Measurements from ENCODE around the gene ARPIN.

GRCh38 chr15:89908226-89908625, 4.5 kb downstream of the ARPIN start:
- TF ChIP-seq, protein P1, sequence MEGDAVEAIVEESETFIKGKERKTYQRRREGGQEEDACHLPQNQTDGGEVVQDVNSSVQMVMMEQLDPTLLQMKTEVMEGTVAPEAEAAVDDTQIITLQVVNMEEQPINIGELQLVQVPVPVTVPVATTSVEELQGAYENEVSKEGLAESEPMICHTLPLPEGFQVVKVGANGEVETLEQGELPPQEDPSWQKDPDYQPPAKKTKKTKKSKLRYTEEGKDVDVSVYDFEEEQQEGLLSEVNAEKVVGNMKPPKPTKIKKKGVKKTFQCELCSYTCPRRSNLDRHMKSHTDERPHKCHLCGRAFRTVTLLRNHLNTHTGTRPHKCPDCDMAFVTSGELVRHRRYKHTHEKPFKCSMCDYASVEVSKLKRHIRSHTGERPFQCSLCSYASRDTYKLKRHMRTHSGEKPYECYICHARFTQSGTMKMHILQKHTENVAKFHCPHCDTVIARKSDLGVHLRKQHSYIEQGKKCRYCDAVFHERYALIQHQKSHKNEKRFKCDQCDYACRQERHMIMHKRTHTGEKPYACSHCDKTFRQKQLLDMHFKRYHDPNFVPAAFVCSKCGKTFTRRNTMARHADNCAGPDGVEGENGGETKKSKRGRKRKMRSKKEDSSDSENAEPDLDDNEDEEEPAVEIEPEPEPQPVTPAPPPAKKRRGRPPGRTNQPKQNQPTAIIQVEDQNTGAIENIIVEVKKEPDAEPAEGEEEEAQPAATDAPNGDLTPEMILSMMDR (IDR thresholded peaks at IDR 0.05): no peak
- no peak for TF ChIP-seq ZFX (IDR thresholded peaks at IDR 0.05; ENCODE audit: borderline replicate concordance)
